ENCODE data around the gene CCDC159. TPM values are rescaled to one million over a fixed set of nuclear protein-coding genes. Genes with fewer than 3 reads are reported as not detected.

CCDC159 gene
- total and polyA plus RNA-seq, 2 of the 4 experiments (the other 2 are of a cell fraction): 4.7 to 14.0 TPM

DNA sequence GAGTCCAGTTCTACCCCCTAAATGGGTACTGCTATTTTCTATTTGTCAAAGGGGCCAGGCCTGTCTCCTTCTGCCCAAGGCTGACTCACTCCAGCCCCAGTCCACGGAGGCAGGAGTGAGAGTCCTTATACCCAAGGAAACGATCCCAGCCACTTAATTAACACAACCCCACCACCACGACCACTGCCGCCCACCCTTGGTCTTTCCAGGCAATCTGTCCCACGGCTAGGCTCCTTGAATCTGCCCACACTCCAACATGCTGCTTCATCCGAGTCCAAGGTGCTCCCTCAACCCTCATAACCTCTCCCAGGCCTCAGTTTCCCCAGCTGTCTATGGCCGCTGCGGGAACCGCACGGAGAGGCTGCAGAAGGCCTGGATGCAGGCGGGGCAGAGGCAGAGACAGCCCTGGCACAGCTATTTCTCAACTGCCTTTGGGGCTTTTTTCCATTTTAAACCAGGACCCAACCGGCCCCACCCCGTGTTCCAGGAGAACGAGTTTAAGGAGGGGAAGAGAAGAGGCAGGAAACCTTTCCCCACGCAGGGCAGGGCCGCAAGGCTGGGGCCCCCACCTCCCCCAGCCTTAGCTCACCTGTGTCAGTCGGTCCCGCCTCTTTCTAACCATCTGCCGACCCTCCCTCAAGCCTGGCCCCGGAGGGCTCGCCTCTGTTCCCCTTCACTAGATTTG is 7.6 kb upstream of the CCDC159 start:
- peaks cover 0 to 21% of the 10 kb centered on the region in 2 experiments; a peak in 3 of 4 replicates for H3K79me1 ChIP-seq (ENCODE audit: low read depth in 1 of 2, low read length in 2 of 2)
- H4K5ac ChIP-seq (ENCODE audit: low read depth, low read length): no peak overlapping the region
- H2AFZ ChIP-seq (replicated peaks; ENCODE audit: low read length, poor library complexity): peak overlapping the region; percentile 92
- no peak for ATAC-seq (ENCODE audit: low read depth)
- no peak overlapping the region for H3K4ac ChIP-seq (ENCODE audit: low read depth, low read length)
- H2AK5ac ChIP-seq (ENCODE audit: low read depth, low read length): peak overlapping the region; percentile 75
- no peak overlapping the region for H2BK15ac ChIP-seq (ENCODE audit: low read depth, low read length)
- H2BK120ac ChIP-seq (ENCODE audit: low read depth, low read length): no peak overlapping the region
- peak overlapping the region; percentile 24 to 51; a peak in 3 of 4 replicates for H4K8ac ChIP-seq (ENCODE audit: low read depth in 2 of 2, low read length in 2 of 2)
- H3K56ac ChIP-seq (ENCODE audit: extremely low read depth, insufficient read depth, low read length): peak overlapping the region; percentile 7; the same call in 1 of the 2 replicates
- peak overlapping the region; percentile 66 for H2AK9ac ChIP-seq (replicated peaks; ENCODE audit: low read depth, low read length, poor library complexity)
- H3K18ac ChIP-seq (ENCODE audit: low read depth, low read length): no peak overlapping the region; the same call in 1 of the 2 replicates
- H2BK5ac ChIP-seq (ENCODE audit: low read depth, low read length, poor library complexity, severe bottlenecking): no peak overlapping the region
- peak overlapping the region; percentile 85 for H3K4me3 ChIP-seq (ENCODE audit: insufficient read depth, low read depth, low read length)
- POLR2A ChIA-PET (ENCODE audit: unreplicated experiment): interaction anchor here (0.6 kb wide), 1 partner anchor 25 kb away, joined by 3 read pairs; no protein-coding TSS in a partner anchor
- H3K9me3 ChIP-seq (ENCODE audit: control insufficient read depth, insufficient read depth, low read length): no peaks in the 10 kb centered on the region
- peaks cover 21% of the 10 kb centered on the region for H3K36me3 ChIP-seq (ENCODE audit: control insufficient read depth, insufficient read depth, low read length)
- dilution Hi-C loops (cut with HindIII; ENCODE audit: low sequenced_read_pairs, unreplicated experiment) (no loop called here), intact Hi-C loops (cut with micrococcal nuclease) (loop anchor here (1.0 to 2.0 kb wide), 2 partner anchors 14 to 44 kb away; no protein-coding TSS in a partner anchor), in situ Hi-C loops (cut with MboI; ENCODE audit: low sequenced_read_pairs) (no loop called here)
- H3K4me1 ChIP-seq (ENCODE audit: control insufficient read depth, insufficient read depth, low read length): peaks cover 8% of the 10 kb centered on the region
- CTCF ChIA-PET: no interaction called here
- peak overlapping the region; percentile 86 for H3K4me2 ChIP-seq (ENCODE audit: low read depth, low read length)
- DNase-seq: no peak
- BruUV-seq (replicated peaks): no TSS peak
- H3K14ac ChIP-seq (replicated peaks; ENCODE audit: low read depth, low read length): no peak overlapping the region
- H4K20me1 ChIP-seq (ENCODE audit: insufficient read depth, low read length): 0 out of 2 replicates have a peak, but pooled peaks cover 3% of the 10 kb centered on the region
- H3K23ac ChIP-seq (ENCODE audit: low read depth, low read length): no peak overlapping the region
- H3K27me3 ChIP-seq (ENCODE audit: control insufficient read depth, insufficient read depth, low read length): no peaks in the 10 kb centered on the region
- H3K9me1 ChIP-seq (ENCODE audit: insufficient read depth, low read length): peaks cover 8% of the 10 kb centered on the region
- no peak overlapping the region for H4K91ac ChIP-seq (ENCODE audit: insufficient read depth, low read depth, low read length)
- H3K9ac ChIP-seq (ENCODE audit: low read depth, low read length): peak overlapping the region; percentile 73
- no peak overlapping the region; the same call in 1 of the 2 replicates for H3K27ac ChIP-seq (ENCODE audit: insufficient read depth, low read length)
- no peak overlapping the region for H2BK20ac ChIP-seq (ENCODE audit: low read depth, low read length)
- WGBS, 2 experiments (ENCODE audit: extremely low coverage in 2 of 2, insufficient read length in 1 of 2): 40% methylated on average over 5 of the region's 21 CpGs; no CpG with 5 or more reads in 1 of the 2 experiments
- TF ChIP-seq CHD1 (IDR thresholded peaks at IDR 0.05; ENCODE audit: low read depth, low read length) (no peak), POLR2A (IDR thresholded peaks at IDR 0.05; ENCODE audit: low read depth, low read length) (no peak), RCOR1 (IDR thresholded peaks at IDR 0.05; ENCODE audit: insufficient replicate concordance, low read length) (no peak), SMC3 (IDR thresholded peaks at IDR 0.05; ENCODE audit: low read depth, low read length) (no peak), MAFK (IDR thresholded peaks at IDR 0.05; ENCODE audit: low read depth, low read length) (no peak), MAZ (IDR thresholded peaks at IDR 0.05; ENCODE audit: borderline replicate concordance, low read depth, low read length) (no peak), CEBPB (IDR thresholded peaks at IDR 0.05; ENCODE audit: low read depth, low read length) (no peak), NFE2L2 (IDR thresholded peaks at IDR 0.05; ENCODE audit: low read depth, low read length) (no peak), BHLHE40 (IDR thresholded peaks at IDR 0.05; ENCODE audit: low read depth, low read length) (no peak), FOS (IDR thresholded peaks at IDR 0.05; ENCODE audit: low read depth, low read length) (no peak), MXI1 (IDR thresholded peaks at IDR 0.05; ENCODE audit: borderline replicate concordance, low read depth, low read length) (no peak), RAD21 (IDR thresholded peaks at IDR 0.05; ENCODE audit: low read length) (no peak)
- TF ChIP-seq, protein P1, sequence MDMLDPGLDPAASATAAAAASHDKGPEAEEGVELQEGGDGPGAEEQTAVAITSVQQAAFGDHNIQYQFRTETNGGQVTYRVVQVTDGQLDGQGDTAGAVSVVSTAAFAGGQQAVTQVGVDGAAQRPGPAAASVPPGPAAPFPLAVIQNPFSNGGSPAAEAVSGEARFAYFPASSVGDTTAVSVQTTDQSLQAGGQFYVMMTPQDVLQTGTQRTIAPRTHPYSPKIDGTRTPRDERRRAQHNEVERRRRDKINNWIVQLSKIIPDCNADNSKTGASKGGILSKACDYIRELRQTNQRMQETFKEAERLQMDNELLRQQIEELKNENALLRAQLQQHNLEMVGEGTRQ (IDR thresholded peaks at IDR 0.05; ENCODE audit: low read depth, low read length): no peak
- TF ChIP-seq, protein P2, sequence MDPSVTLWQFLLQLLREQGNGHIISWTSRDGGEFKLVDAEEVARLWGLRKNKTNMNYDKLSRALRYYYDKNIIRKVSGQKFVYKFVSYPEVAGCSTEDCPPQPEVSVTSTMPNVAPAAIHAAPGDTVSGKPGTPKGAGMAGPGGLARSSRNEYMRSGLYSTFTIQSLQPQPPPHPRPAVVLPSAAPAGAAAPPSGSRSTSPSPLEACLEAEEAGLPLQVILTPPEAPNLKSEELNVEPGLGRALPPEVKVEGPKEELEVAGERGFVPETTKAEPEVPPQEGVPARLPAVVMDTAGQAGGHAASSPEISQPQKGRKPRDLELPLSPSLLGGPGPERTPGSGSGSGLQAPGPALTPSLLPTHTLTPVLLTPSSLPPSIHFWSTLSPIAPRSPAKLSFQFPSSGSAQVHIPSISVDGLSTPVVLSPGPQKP (IDR thresholded peaks at IDR 0.05; ENCODE audit: borderline replicate concordance, low read depth, low read length): no peak
- TF ChIP-seq, protein P3, sequence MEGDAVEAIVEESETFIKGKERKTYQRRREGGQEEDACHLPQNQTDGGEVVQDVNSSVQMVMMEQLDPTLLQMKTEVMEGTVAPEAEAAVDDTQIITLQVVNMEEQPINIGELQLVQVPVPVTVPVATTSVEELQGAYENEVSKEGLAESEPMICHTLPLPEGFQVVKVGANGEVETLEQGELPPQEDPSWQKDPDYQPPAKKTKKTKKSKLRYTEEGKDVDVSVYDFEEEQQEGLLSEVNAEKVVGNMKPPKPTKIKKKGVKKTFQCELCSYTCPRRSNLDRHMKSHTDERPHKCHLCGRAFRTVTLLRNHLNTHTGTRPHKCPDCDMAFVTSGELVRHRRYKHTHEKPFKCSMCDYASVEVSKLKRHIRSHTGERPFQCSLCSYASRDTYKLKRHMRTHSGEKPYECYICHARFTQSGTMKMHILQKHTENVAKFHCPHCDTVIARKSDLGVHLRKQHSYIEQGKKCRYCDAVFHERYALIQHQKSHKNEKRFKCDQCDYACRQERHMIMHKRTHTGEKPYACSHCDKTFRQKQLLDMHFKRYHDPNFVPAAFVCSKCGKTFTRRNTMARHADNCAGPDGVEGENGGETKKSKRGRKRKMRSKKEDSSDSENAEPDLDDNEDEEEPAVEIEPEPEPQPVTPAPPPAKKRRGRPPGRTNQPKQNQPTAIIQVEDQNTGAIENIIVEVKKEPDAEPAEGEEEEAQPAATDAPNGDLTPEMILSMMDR (conservative IDR thresholded peaks at IDR 0.05; ENCODE audit: low read depth, low read length): no peak

Data from IMR-90 (cell line).